Stimulated activated CD4-positive, alpha-beta T cell treated with anti-CD3 and anti-CD28 coated beads, TNF-alpha, amount 100 ng/mL, for 1 hour (primary cell): ENCODE measurements around the gene PITHD1.
"Not testable (repeated sequence)": the region's sequence is repeated elsewhere in the genome, so short reads cannot be mapped to it uniquely, and the experiment has no call there.

ENCODE experiments used
- DNase-seq, 3 donors: peaks; one replicate each; pipeline ENCODE4 v3.0.0-alpha.2; 2020; ENCODE audit warnings: low read depth in 3 of 3, low spot score in 1 of 3

Gene PITHD1

DNA sequence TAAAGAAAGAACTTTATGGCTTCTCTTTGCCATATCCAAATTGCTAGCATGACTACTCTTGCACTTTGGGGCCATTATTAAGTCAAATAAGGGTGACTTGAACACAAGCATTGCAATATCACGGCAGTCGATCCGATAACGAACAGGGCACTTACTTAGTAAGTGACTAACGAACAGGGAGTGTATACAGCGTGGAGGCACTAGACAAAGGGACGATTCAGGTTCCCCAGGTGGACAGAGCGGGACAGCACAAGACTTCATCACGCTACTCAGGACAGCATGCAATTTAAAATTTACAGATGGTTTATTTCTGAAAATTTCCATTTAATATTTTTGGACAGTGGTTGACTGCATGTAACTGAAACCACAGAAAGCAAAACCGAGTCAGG, 5.4 kb upstream of the PITHD1 start:
- no peak for DNase-seq

DNA sequence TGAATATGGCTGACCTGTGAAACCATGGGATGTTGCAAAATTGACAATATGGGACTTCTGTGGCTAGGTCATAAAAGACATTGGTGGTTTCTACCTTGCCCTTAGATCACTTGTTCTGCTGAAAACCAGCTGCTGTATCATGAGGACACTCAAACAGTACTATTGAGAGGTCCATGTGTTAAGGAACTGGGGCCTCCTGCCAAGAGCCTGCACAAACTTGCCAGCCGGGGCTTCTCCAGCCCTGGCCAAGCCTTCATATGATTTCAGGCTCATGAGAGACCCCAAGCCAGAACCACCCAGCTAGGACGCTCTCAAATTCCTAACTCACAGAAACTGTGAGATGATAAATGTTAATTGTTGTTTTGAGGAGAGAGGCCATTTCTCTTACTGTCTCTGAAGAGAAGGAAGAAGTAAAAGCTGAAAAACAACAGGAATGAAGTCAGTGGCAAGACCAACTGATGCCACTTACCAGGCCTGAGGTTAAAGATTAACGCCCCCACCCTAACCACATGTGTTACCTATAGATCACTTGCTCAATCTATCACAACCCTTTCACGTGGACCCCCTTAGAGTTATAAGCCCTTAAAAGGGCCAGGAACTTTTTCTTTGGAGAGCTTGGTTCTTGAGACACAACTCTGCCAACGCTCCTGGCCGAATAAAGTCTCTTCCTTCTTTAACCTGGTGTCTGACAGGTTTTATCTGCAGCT, 3.9 kb upstream of the PITHD1 start:
- DNase-seq: no peak

DNA sequence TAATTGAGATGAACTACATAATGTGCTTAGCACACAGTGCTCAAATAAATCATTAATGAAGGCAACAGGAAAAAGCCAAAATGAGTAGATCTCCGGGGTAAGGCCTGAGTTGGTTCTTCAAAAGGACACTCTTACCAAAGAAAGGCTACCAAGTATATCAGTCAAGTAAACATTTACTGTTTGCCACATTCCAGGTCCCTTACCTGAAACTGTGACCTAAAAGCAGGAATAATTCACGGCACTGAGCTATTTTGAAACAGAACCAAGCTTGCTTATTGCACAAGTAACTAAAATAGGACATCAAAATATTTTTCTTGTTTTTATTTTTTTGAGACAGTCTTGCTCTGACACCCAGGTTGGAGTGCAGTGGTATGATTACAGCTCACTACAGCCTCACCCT, 2.0 kb upstream of the PITHD1 start:
- DNase-seq: no peak

DNA sequence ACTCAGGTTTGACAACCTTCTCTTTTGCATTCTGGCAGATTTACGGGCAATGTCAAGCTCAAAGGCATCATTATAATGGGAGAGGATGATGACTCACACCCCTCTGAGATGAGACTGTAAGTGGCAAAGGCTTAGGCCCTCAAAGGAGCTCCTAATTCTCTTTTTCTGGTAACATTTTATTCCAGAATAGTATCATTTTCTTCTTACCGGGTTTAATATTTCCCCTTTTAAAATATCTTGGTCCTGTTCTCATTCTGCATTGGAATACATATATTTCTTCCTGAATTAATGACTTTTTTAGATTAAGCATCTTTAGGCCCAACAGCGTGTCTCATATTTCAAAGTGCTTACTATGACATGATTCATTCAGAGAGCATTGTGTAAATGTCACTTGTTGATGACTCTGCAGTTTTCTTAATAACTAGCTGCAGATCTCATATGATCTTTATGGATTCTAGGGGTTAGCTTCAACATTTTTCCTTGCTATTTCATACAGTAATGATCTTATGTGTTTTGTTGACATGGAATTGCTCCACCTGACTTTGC, 1.7 kb downstream of the PITHD1 start:
- DNase-seq: no peak

DNA sequence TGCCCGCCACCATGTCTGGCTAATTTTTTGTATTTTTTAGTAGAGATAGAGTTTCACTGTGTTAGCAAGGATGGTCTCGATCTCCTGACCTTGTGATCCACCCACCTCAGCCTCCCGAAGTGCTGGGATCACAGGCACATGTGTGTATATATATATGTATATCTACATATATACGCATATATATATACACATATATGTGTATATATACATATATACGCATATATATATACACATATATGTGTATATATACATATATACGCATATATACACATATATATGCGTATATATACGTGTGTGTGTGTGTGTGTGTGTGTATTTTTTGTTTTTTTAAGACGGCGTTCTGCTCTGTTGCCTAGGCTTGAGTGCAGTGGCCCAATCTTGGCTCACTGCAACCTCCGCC, 4.9 kb downstream of the PITHD1 start:
- DNase-seq: not testable (repeated sequence)

DNA sequence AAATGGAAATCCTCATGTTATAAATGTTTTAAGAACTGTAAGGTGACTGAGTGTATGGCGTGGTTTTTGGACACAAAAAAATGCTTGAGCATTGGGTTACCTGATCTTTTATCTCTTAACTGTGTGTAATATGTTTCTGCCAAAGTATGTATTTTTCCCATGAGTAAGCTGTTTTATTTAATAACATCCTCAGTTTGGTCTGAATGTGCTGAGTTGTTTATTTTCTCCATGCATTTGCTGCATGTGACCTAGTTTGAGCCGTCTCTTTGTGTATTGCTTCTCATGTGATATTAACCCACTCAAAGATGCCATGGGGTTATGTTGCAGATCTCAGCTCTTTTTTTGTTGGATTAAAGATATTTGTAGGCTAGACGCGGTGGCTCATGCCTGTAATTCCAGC, 6.6 kb downstream of the PITHD1 start:
- DNase-seq: no peak

DNA sequence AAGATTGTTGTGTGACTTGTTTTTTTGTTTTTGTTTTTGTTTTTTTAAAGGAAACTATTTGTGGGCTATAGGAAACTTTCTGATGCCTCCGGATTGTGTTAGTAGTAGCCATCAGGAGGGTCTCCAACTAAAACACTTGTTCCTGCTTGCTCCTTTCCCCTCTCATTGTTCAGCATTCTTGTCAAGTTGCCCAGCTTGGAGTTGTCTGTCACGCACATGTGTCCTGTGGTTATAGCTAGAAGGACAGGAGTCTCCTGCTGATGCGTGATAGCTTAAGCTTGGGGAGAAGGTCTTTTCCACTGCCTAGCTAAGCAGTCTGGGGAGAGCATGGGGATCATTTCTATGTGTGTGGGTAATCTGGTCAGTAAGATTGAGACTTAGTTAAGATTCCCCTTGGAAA, 9.5 kb downstream of the PITHD1 start:
- DNase-seq: no peak

DNA sequence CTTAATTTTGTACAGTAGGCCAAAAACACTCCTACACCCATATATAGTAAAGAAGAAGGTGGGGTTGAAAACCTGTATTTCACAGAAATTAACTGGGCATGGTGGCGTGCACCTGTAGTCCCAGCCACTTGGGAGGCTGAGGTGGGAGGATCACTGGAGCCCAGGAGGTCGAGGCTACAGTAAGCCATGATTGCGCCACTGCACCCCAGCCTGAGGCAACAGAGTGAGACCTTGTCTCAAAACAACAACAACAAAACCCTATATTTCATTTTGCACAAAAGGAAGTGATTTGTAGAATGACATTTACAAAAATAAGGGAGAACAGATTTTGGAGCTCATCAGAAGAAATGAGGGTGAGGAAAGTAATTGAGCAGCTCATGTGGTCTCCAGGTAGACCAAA, 10.5 kb downstream of the PITHD1 start:
- DNase-seq: no peak

DNA sequence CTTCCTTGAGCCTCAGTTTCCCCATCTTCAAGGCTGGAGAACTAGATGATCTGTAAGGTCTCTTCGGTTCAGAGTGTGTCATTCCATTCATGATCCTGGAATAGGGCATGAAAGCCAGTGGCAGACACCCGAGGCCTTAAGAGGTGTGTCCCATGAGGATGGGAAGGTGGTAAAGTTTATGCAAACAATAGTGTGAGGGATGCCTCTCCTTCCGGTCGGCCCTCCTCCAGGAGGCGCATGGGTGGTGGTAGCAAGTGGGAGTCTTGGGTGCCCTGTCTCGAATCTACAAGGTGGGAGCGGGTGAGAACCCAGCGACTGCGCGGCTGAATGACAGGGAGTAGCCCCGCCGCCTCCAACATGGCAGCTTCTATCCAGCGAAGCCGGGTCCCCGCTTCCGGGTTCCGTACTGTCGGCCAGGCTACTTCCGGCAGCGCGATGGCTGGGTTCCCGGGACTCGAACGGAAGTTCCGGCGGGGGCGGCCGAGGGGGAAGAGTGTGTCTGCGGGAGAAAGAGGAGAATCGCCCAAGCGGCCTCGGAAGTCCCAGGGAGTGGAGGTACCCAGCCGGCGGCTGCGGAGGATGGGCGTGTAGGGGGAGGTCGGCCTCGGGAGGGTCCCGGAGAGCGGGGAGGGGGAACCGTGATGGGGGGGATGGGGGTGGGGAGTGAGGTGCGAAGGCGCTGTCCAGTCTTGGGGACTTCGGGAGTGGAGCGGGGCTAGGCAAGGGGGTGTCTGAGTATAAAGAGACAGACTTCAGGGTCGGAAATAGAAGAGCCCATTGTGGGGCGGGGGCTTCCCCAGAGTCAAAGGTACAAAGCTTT, 12.7 kb downstream of the PITHD1 start, which contains the start of gene LYPLA2:
LYPLA2 (plus strand) TSS at position 450 of the 820 bp plus-strand sequence. CDS start 1,538 bp downstream, outside the sequence.
- DNase-seq: peak; percentile 63 to 80 (median 70)

DNA sequence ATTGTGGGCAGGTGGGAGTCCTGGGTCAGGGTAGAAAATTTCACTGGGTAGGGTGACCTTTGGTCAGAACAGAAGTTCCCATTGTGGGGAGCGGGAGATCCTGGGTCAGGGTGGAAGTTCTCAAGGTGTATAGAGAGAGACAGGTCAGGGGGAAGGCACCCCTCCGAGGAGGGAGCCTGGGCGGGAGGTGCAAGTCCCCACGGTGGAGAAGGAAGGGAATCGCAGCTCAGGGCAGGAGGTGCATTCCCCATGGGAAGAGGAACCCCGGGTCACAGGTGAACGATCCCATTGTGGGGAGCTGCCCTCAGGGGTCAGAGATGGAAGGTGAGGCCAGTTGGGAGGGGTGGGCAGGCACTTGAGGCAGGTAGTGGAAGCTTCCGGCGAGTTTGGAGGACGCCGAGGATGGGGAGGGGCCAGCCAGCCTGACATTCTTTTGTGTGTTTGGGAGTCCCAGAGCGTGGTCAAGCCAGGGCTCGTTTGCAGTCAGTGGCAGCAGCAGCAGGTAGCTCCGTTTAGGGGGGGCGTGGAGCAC, 13.4 kb downstream of the PITHD1 start:
- DNase-seq: no peak

DNA sequence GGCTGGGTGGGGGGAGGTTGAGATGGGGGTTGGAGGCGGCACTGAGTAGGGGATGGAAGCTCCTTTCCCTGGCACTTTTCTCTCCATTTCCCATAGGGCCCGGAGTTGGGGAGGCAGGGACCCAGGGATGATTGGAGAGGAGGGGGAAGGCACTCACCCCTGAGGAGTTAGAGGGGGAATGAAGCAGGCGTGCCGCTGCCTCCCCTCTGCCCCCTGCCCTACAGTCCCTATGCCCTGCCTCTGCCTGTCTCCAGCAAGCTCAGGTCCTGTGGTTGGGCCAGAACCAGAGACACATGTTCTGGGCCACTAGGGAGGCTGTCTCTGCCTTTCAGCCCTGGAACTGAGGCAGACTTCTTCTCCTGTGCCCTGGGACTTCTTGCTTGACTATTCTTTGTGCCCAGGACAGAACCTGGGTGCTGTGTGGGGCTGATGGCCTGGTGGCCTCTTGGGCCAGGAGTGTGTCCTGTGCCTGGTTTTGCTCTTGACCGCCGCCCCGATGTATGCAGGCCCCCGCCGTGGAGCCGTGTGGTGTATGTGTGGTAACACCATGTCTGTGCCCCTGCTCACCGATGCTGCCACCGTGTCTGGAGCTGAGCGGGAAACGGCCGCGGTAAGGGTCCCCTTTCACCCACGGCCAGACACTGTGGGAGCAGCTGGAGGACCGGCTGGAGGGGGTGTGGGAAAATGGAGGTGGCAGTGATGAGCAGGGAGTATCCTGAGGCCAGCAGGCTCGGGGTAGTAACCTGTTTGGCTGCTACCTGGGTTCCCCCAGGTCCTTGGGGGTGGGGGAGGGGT, 14.1 kb downstream of the PITHD1 start:
- DNase-seq: no peak

DNA sequence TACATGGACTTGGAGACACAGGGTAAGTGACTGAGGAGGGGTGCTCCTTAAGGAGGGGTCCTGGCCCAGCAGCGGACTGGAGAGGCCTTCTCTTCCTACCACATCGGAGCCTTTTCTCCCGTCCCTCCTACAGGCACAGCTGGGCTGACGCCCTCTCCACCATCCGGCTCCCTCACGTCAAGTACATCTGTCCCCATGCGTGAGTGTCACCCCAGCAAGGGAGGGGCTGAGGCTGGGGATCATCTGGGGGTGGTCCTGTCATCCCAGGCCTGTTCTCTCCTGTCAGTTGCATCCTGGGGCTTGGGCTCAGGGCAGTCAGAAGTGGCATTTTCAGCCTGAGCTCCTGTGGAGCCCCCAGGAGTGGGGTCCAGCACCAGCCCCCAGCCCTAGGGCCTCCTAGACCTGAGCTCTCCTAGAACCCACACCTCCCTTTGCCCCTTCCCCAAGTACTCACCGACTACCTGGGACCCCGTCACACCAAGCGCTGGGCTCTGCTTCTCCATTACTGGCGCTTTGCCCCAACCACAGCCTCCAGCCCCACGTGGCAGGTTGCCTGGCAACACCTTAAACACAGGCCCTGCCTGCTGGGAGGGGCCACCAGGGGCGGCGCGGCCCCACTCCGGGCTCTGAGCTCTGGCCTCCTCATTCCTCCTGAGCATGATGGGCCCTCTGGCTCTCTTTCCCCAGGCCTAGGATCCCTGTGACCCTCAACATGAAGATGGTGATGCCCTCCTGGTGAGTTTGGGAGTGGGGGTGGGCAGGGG, 15.0 kb downstream of the PITHD1 start:
- no peak for DNase-seq

DNA sequence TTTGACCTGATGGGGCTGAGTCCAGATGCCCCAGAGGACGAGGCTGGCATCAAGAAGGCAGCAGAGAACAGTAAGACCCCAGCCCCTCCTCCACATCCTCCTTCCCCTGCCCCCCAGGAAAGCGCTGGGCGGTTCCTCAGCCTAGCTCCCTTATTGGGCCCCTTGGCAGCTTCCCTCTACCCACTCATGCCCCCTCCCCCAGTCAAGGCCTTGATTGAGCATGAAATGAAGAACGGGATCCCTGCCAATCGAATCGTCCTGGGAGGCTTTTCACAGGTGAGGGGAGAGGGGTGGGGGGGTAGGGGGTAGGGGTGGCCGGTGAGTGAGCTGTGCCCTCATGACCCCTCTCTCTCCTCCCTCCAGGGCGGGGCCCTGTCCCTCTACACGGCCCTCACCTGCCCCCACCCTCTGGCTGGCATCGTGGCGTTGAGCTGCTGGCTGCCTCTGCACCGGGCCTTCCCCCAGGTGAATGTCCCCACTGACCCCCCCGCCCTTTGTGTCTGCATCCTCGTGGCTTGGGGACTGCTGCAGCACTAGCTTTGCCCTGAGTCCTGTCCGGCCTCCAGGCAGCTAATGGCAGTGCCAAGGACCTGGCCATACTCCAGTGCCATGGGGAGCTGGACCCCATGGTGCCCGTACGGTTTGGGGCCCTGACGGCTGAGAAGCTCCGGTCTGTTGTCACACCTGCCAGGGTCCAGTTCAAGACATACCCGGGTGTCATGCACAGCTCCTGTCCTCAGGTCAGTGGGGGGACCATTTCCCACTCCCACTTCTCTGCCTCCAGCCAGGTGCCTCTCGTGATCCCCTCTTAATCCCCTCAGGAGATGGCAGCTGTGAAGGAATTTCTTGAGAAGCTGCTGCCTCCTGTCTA, 15.9 kb downstream of the PITHD1 start:
- DNase-seq: no peak

DNA sequence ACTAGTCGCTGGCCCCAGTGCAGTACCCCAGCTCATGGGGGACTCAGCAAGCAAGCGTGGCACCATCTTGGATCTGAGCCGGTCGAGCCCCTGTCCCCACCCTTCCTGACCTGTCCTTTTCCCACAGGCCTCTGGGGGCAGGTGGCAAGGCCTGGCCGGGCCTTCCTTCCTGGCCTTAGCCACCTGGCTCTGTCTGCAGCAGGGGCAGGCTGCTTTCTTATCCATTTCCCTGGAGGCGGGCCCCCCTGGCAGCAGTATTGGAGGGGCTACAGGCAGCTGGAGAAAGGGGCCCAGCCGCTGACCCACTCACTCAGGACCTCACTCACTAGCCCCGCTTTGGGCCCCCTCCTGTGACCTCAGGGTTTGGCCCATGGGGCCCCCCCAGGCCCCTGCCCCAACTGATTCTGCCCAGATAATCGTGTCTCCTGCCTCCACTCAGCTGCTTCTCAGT, 16.5 kb downstream of the PITHD1 start:
- not testable (repeated sequence) for DNase-seq

DNA sequence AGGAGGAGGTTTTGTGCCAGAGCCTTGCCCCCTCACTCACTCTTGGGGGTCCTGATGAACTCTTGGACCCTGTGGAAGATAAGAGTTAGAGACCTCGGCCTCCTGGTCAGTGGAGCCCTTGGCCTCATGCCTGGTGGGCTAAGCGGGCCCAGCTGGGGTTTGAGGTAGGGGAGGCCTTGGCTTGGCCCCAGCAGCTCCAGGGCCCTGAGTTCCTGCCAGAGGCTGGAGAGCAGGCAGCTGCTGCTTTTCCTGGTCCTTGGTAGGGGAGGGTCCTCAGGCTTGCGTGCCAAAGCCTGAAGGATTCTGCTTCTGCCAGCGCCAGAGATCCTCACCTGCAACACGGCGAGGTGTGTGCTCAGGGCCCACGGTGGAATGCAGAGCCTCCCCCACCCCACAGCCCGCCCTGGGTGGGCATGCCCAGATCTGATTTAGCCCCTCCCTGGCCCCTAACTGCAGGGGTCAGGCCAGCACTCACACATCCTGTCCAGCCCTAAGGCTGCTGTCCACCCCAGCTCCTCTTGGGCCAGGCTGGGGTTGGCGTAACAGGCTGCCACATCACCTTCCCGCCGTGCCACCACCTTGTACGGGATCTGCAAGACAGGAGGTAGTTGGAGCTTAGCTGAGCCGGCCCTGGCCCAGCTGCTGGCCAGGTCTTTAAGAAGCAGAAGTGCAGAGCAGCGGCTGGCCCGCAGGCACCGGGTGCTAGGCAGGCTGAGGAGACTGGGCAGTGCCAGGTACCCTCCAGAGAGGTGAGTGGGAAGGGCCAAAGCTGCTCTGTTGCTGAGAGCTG, 17.7 kb downstream of the PITHD1 start:
- DNase-seq: no peak

DNA sequence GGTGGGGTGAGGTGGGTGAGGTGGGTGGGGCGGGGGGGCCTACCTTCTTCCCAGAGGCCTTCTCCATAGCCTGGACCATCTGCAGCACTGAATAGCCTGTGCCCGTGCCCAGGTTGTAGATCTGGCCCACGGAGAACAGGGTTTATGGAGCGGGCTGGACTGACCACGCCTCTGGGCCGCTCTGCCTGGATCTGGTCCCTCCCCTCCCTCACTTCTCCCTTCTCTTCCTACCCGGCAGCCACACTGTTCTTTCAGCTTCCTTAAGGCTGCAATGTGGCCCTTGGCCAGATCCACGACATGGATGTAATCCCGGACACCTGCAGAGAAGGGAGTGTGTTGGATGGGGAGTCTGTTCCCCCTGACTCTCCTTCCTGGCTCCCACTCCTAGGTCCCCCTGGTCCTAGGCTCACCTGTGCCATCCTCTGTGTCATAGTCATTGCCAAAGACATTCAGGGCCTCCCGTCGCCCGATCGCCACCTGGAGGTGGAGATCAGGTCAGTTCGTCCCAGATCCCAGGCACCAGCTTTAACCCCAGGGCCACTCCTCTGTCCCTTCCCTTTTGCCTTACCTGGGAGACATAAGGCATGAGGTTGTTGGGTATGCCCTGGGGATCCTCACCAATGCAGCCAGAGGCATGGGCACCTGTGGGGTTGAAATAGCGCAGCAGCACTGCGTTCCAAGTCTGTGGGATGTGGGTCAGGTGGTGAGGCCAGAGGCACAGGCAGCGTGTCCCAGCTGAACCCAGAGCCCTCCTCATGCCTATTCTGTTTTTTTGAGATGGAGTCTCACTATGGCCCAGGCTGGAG, 18.5 kb downstream of the PITHD1 start:
- no peak for DNase-seq
